HG02840 (cell line): ENCODE data around the gene UTP11.

Experiments
- ATAC-seq: cut with Tn5 transposase; IDR thresholded peaks from one replicate; pipeline ENCODE4 v1.9.1; 2021; ENCODE audit warnings: mild to moderate bottlenecking, moderate library complexity, moderate number of reproducible peaks; ENCODE audit not compliant: unreplicated experiment, low FRiP score

The UTP11 gene

GRCh38 chr1:38044221-38045215 is 32.0 kb downstream of the UTP11 start:
- ATAC-seq: no peak

DNA sequence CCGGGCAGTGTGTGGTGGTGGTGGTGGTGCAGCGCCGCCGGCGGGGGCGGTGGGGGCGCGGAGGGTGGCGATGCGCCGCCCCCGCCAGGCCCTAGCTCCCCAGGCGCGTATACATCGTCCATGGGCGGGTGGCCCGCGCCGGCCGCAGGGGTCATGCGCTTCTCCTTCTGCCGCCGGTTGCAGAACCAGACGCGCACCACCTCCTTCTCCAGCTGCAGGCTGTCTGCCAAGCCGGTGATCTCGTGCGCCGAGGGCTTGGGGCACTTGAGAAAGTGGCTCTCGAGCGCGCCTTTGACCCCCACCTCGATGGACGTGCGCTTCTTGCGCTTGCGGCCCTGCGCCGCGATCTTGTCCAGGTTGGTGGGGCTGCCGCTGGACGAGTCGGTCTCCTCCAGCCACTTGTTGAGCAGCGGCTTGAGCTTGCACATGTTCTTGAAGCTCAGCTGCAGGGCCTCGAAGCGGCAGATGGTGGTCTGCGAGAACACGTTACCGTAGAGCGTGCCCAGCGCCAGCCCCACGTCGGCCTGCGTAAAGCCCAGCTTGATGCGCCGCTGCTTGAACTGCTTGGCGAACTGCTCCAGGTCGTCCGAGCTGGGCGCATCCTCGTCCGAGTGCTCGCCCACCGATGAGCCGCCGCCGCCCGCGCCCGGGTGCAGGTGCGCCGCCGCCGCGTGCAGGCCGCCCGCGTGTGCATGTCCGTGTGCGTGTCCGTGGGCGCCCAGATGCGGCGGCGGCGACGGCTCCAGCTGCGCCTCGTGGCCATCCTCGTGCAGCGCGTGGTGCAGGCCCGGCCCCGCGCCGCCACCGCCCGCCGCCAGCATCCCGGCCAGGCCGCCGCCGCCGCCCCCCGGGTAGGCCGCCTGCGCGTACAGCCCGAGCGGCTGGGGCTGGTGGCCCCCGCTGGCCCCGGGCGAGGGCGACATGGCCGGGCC is 33.1 kb downstream of the UTP11 start:
- ATAC-seq: no peak

DNA sequence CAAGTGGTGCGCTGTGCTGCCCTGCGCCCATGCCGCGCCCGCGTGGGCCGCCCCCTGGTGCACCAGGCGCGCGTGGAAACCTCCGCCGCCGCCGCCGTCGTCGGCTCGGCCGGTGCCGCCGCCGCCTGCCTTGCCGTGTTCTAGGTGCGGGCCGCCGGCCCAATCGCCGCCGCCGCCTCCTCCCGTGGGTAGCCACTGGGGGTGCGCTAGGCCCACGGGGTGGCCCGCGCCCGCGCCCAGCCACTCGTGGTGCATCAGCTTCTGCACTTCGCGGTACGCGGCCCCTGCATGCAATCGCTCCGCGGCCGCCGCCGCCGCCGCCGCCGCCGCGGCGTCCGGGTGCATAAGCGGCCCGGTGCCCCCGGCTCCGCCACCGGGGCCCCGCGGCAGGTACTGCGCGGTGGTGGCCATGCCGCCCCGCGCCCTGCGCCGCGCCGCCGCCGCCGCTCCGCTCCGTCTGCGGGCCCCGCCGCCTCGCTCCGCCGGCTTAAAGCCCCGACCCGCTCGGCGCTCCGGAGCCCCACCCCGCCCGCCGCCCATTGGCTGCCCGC is 33.9 kb downstream of the UTP11 start, which contains the start of gene POU3F1:
POU3F1 (minus strand) TSS at position 461 of the 551 bp plus-strand sequence; CDS start at position 411, 50 bp downstream.
- ATAC-seq: peak; percentile 16

DNA sequence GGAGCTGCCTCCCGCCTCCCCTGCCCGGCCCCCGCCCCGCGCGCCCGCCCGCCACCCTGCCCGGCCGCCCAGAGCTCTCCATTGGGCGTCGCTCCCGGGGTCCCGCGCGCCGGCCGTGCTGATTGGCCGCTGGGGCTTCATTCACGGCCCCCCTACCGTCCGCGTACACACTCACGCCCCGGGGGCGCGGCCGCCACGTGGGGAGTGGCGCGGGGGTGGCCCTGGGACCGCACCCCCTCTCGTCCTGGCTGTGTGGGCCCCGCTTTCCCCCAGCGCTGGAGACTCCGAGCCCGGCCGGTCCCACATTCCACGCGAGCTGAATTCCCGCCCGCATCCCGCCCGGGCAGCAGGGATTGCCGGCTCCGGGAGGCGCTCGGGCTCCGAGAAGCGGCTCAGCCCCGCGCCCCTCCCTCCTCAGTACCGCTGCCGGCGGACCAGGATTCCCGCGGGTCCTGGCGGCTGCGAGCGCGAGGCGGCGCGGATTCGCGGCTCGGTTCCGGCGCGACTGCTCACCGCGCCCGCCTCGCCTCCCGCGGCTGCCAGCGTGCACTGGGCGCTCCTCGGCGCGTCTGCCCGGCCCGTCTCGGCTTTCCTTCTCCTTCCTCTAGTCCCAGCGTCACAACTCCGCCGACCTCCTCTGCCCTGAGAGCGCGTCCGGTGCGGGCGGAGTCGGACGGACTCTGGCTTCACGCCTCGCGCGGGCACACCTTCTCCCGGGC is 34.5 kb downstream of the UTP11 start:
- peak; percentile 62 for ATAC-seq

DNA sequence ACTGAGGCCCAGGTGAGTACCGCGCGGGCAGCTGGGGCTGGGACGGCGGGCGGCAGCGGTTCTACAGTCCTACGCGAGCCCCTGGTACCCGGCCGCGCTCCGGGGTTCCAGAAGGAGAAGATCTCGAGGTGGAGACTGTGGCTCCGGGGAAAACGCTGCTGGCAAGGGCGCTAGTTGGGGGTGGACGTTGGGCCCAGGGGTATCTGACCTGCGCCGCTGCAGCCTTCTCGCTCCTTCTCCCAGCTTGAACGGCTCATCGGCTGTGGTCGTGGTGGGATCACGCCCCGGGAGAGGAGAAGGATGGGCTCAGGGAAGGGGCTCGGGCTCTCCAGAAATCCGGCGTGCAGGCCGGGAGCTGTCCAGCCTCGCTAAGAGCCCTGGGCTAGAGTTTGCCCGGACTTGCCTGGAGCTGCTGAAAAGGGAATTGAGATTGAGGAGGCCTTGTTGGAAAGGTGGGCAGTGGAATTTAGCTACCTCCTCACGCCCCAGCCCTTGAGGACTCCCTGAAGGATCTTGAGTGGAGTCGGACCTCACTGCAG is 35.1 kb downstream of the UTP11 start:
- ATAC-seq: no peak

DNA sequence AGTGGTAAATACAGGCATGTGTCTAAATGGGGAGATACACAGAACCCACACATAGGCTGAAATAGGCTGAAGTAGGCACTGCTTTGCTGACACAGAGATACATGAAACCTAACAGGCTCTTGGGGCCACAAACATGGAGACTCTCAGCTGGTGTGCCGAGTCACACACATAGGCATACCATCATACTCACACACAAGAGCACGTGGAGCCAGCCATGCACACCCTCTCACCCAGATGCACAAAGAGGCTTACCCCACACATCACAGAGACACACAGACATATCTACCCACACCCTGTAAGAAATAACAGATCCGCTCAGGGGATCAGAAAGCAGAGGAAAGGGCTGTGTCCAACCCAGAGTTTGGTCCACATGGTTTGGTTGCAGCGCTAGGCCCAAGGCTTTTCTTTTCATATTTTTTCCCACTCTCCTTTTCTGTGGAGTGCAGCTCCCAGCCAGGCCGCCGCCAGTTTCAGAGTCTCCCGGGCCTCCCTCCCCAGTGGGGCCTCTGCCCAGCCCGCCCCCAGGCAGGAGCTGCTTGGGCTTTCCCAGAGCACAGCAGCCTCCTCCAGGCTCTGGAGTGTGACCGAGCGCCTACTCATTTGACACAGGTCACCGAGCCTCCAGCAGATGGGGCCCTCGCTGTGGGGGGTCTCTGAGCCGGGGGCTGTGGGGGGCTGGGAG is 38.0 kb downstream of the UTP11 start:
- no peak for ATAC-seq

- ATAC-seq: no peak
Measured at GRCh38 chr1:38051079-38051543, 38.6 kb downstream of the UTP11 start.

DNA sequence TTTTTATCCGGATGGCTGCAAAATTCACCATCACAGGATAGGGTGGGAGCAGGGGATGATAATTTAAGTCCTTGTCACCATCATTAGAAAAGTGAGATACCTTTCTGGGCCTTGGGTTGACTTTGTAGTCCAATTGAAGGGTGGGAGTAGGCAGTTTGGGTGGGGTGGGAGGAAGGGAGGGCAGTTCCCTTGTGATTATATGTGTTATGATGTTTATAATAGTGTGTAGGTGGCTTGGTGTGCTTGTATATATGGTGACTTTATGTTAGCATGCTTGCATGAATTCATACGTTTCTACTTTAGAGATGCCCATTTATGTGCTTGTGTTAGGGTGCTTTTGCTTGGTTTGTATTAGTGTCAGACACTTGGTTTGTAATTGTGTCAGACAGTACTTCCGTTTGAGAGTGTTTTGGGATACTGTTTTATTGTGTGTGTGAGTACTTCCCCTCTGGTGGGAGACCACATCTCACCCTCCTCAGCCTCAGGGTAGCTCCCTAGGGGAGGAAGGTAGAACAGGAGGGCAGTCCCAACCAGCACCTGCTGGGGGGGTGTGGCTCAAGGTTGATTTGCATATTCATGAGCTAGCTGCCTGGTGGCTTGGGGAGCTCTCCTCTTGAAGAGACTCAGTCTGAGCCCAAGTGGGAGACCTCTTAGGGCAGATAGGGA is 40.3 kb downstream of the UTP11 start:
- peak; percentile 45 for ATAC-seq

DNA sequence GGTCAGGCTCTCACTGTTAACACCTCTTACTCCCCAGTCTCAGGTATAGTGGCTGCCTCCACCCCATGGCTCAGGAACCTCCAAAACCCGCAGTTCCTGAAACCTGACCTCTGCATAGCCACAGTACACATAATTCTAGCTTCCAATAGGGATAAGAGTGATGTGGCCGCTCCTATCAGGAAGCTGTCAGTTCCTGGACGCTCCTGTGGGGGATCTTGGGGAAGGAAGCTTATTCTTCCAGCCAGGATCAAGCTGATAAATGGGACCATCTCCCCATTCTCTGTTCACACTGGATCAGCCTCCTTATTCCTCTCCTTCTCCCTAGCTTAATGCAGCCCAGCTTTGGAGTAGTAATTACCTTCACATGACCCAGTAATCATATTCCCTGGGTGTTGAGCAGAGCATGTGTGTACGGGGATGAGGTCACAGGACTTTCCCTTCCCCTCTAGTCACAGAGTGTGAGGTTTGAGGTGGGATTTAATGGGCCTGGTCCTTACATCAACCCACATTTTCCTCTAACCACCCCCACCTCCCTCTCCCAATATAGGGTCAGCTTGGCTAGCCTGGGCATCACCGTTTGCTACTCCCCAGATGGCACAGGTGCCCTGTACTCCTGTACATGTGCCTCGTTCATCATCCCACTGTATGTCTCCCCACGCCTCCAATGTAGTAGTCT is 41.0 kb downstream of the UTP11 start:
- ATAC-seq: no peak

- no peak for ATAC-seq
Measured at GRCh38 chr1:38055398-38055797, 42.9 kb downstream of the UTP11 start.

GRCh38 chr1:38055965-38056364 is 43.4 kb downstream of the UTP11 start:
- no peak for ATAC-seq

DNA sequence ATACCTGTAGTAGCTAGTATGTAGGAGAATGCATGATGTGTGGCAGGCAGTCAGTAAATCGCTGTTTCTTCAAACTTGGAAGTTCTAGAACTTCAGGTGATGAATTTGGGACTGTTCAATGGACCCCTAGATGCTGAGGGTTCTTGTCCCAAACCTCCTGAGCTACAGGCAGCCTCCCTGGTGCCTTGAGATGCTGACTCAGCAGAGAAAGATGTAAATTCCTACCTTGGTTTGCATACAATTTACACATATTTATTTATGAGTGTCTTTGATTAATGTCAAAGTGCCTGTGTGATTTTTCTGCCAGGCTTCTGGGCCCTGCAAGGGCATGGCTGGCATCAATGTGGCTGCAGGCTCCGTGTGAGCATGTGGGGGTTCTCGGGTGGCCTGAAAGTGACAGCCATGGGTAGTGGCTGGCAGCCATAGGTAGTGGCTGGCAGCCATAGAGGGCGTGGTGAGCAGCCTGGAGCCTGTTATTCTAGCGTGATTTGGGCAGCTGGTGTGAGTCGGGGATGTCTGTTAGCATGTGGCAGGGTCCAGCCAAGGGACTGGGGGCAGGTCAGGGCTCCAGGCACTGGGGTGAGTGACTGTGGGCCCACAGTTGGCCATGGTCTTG is 47.2 kb downstream of the UTP11 start:
- ATAC-seq: no peak

DNA sequence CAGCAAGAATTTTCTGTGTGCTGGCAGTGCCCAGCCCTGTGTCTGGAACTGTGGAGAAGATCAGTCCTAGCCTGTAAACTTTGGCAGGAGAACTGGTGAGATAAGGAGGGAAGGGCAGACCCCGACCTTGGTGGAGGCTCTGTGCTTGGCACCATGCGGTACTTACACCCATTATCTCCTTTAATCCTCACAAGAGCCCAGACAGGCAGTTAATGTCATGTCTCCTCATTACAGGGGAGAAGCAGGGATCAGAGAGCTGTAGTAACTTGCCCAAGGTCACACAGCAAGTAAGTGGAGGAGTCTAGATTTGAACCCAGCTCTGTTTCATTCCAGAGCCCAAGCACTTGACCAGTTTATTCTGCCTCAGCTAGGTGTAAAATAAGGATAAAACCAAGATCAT is 48.0 kb downstream of the UTP11 start:
- ATAC-seq: no peak

DNA sequence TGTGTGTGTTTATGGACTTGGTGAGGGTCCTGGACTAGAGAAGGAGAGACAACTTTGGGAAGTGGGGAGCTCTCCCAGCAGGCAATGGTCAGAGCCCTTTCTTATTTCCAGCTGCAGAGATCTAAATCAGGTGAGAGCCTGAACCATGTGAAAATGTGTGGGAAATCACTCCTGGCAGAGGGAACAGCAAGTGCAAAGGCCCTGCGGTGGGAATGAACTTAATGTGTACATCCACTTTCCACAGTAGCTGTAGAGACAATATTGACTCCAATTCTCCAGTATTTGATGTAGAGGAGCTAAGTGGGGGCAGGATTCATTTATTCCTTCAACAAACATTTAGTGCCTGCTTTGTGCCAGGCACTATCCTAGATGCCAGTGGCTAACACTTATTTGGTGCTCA is 48.8 kb downstream of the UTP11 start:
- no peak for ATAC-seq

GRCh38 chr1:38061883-38062328 is 49.4 kb downstream of the UTP11 start:
- ATAC-seq: peak; percentile 54

- no peak for ATAC-seq
Measured at GRCh38 chr1:38062361-38063288, 50.1 kb downstream of the UTP11 start.
